ENCODE results near the gene RAB35. TPM values are rescaled to one million over a fixed set of nuclear protein-coding genes. Genes with fewer than 3 reads are reported as not detected.

RAB35 gene
- polyA plus RNA-seq, 6 donors from 2014 or later: 6.2 to 16.6 (median 14.6) TPM

DNA sequence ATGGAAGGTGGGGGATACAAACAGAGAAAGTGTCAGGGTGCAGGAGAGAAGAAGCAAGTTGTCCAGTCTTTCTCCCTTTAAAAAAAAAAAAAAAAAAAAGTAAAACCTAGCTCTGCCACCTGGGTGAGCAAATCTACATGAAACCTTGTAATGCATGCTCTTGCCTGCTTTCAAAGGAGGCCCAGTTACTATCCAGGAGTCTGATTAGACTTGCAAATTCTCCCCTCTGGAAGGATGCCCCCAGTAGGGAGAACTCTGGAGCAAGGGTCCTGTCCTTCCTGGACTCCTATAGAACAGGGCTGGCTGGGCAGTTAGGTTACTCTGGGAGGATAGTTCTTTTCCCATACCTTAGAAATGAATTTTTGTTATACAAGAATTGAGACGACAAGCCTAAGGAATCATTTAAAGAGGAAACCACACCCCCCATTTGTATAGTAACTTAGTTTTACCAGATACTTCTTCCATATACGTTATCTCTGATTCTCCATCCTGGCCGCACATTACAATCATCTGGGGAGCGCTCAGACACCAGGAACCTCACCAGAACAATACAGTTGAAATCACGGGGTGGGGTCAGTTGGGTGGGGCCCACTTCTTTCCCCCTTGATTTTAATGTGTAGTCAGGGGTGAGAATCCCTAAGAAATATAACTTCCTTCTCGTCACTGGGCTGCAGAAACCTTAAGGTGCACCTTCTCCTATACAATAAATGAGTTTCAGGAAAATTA is 30.5 kb downstream of the RAB35 start:
- Mint-ChIP-seq H3K36me3 (peaks cover 0 to 10% of the 10 kb centered on the region in 2 donors), H3K4me3 (peak overlapping the region in 1 of 8 donors; percentile 26), H3K4me1 (peaks cover 0 to 16% (median 13%) of the 10 kb centered on the region in 3 donors), H3K27me3 (no peaks in the 10 kb centered on the region), H3K9me3 (no peaks in the 10 kb centered on the region), H3K27ac (peak overlapping the region; percentile 14 to 97 (median 82))
- ATAC-seq (ENCODE audit: low read depth in 2 of 2) (no peak), DNase-seq (no peak)

DNA sequence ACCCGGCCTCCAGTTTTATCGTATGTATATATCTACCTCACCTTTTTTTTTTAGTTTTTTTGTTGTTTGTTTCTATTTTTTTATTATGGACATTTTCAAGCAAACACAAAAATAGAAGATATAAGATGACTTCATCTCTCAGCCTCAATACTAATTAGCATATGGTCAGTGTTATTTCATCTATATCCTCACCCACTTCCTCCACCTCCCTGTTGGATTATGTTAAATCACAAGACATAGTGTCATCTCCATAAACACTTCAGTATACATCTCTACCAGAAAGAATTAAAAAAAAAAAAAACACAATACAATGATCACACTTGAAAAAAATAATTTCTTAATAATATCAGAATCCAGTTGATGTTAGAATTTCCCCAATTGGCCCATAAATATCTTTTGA is 34.9 kb downstream of the RAB35 start:
- no peak for DNase-seq
- H3K4me1 Mint-ChIP-seq: peaks cover 3 to 12% (median 8%) of the 10 kb centered on the region in 3 donors

DNA sequence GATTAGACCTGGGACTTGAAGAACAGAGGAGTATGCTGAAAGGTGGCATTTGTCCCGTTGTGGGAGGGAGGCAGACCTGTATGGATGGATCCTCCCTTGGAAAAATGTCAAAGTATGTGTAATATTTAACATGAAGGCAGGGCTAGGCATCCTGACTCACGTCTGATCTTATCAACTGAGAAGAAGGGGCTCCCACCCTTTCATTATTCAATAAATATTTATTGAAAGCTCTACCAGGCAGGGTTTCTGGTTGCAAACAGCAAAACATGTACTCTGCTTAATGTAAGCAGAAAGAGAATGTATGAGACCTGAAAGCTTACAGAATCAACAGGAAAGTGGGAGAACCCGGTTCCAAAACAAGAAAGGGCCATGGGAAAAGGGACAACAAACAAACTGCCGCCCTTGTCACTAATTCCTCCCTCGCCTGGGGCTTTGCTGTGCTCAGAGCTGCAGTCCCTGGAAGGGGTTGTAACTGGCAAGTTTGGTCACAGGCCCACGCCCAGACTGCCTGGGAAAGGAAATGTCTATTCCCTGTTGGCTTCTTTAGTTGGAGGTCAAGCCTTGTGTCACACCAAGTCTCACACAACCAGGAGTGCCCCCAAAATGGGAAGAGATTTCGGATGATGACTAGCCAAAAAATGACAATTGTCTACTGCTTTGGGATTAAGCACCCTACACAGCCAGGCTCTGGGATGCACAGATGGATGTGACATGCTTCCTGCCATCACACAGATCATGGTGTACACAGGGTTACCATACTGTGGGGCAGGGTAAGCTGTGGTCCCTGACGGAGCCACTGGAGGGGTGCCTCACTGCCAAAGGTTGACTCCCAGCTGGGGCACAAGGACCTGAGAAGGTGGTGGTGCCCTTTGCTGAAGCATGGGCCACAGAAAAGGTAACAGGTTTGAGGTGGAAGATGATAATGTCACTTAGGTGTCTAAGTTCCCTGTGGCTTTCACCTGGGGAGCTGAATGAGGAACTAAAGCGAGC is 36.8 kb downstream of the RAB35 start:
- Mint-ChIP-seq H3K27me3 (no peaks in the 10 kb centered on the region), H3K27ac (no peak overlapping the region), H3K9me3 (no peaks in the 10 kb centered on the region), H3K4me3 (no peak overlapping the region), H3K4me1 (peaks cover 3 to 19% (median 14%) of the 10 kb centered on the region in 3 donors), H3K36me3 (peaks cover 0 to 7% of the 10 kb centered on the region in 2 donors)
- DNase-seq (no peak), ATAC-seq (ENCODE audit: low read depth in 2 of 2) (no peak)

More for the DNA sequence above, 34.9 kb downstream of the RAB35 start:
- Mint-ChIP-seq H3K27ac (peak overlapping the region in 1 of 6 donors; percentile 71), H3K4me3 (no peak overlapping the region), H3K27me3 (no peaks in the 10 kb centered on the region), H3K9me3 (no peaks in the 10 kb centered on the region), H3K36me3 (peaks cover 0 to 7% of the 10 kb centered on the region in 2 donors)
- no peak for ATAC-seq (ENCODE audit: low read depth in 2 of 2)

DNA sequence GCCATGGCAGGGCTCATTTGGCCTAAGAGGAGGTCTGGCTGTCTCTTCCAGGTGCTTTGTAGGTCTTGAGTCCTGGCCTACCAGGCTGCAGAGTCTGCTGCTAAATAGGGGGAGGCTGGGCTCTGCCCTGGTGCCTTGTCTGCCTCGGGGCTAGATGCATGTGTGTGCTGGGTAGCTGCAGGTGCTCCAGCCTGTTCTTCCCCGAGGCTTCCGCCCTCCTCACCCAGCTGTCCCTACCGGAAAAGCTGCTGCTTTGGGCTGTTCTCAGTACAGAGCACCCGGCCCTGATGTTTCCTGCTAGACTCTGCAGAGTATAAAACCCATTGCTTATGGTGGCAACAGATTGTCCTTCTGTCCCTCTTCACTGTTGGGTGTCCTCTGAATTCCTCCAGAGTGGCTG is 37.7 kb downstream of the RAB35 start:
- Mint-ChIP-seq H3K9me3 (no peaks in the 10 kb centered on the region), H3K4me1 (peaks cover 3 to 21% (median 15%) of the 10 kb centered on the region in 3 donors), H3K4me3 (no peak overlapping the region), H3K27ac (no peak overlapping the region), H3K36me3 (peaks cover 0 to 14% of the 10 kb centered on the region in 2 donors), H3K27me3 (no peaks in the 10 kb centered on the region)
- DNase-seq (no peak), ATAC-seq (ENCODE audit: low read depth in 2 of 2) (peak; percentile 45 to 53)

DNA sequence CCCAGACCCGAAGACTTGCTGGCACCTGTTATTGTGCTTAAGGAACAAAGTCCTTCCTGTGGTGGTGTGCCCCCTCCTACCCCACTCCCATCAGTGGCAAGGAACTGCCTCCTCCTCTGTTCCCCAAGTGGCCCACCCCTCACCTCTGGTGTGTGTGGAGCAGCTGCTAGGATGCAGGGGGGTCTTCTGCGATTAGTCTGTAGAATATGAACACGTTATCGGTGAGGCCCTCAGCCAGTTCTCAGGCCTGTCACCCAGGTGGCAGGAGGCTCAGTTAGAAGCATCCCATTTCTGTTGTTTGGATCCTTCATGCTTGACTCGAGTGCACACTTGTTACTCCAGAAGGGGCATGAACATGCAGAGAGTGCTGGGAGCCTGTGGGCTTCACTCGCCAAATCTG is 39.3 kb downstream of the RAB35 start:
- no peak for DNase-seq
- H3K9me3 Mint-ChIP-seq: no peaks in the 10 kb centered on the region

DNA sequence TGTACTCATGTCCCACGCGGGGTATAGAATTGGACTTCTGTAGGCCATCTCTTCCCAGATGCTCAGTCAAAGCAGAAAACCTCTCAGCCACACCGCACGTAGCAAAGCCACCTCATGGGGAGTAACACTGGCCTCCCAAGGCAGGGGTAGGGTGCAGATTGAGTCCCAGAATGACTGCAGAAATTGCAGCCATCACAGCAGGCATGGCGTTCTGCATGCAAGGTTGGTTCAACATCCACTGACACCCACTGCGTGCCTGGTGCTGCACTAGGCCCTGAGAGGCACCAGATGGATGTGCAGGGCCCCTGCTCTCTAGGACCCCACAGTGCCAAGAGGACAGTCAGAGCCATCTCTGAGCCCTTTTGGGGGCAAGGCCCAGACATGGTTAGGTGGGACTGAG is 39.9 kb downstream of the RAB35 start:
- no peaks in the 10 kb centered on the region for H3K9me3 Mint-ChIP-seq
- no peak overlapping the region for H3K4me3 Mint-ChIP-seq
- H3K27ac Mint-ChIP-seq: no peak overlapping the region
- DNase-seq (no peak), ATAC-seq (ENCODE audit: low read depth in 2 of 2) (no peak)
- peaks cover 3 to 21% (median 15%) of the 10 kb centered on the region in 3 donors for H3K4me1 Mint-ChIP-seq
- H3K36me3 Mint-ChIP-seq: peaks cover 0 to 13% of the 10 kb centered on the region in 2 donors
- H3K27me3 Mint-ChIP-seq: no peaks in the 10 kb centered on the region

More for the DNA sequence above, 39.3 kb downstream of the RAB35 start:
- ATAC-seq (ENCODE audit: low read depth in 2 of 2): no peak
- Mint-ChIP-seq H3K4me1 (peaks cover 3 to 21% (median 15%) of the 10 kb centered on the region in 3 donors), H3K27ac (no peak overlapping the region), H3K4me3 (no peak overlapping the region), H3K36me3 (peaks cover 0 to 17% of the 10 kb centered on the region in 2 donors), H3K27me3 (no peaks in the 10 kb centered on the region)

DNA sequence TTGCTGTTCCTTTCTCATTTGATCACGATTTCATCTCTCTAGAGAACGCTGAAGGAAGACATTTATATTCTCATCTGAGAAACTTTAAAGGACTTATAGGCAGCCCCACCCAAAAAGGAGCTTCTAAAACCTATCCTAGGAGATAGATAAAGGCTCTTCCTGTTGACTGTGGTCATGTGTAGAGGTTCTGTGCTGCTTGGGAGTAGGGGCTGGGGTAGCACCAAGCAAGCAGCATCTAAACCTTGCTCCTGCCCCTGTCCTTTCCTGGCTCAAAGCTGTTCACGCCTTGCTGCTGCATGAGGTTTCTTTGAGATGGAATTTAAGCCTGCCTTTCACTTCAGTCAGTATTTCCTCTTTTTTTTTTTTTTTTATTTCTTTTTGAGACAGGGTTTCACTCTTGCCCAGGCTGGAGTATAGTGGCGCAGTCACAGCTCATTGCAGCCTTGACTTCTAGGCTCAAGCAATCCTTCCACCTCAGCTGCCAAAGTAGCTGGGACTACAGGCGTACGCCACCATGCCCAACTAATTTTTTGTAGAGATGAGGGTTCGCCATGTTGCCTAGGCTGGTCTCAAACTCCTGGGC is 41.4 kb downstream of the RAB35 start:
- Mint-ChIP-seq H3K27me3 (no peaks in the 10 kb centered on the region), H3K4me1 (peaks cover 3 to 21% (median 15%) of the 10 kb centered on the region in 3 donors), H3K36me3 (peaks cover 0 to 9% of the 10 kb centered on the region in 2 donors), H3K4me3 (no peak overlapping the region), H3K9me3 (no peaks in the 10 kb centered on the region), H3K27ac (peak overlapping the region in 1 of 6 donors; percentile 85)
- DNase-seq (no peak), ATAC-seq (ENCODE audit: low read depth in 2 of 2) (peak in 1 of 2 donors; percentile 43)

DNA sequence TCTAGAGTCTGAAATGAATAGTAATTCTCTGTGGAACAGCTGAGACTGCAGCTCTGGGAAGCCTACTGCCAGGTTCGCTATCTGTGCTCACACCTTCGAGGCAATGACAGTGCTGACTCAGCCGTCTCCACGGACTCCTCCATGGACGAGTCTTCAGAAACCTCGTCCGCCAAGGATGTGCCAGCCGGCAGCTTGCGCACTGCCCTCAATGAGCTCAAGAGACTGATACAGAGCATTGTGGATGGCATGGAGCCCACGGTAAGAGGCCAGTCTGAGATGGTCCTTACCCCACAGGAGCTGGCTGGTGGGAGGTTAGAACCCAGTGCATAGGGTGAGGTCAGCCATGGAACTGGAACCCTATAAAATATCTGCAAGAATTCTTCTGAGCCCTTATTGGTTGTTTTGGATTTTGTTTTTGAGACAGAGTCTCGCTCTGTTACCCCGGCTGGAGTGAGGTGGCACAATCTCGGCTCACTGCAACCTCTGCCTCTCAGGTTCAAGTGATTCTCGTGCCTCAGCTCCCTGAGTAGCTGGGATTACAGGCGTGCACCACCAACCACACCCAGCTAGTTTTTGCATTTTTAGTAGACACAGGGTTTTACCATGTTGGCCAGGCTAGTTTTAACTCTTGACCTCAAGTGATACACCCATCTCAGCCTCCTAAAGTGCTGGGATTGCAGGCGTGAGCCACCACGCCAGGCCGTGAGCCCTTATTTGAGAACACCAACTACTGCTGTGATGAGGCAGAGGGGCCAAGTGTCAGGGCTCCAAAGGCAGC is 43.9 kb downstream of the RAB35 start:
- no peaks in the 10 kb centered on the region for H3K27me3 Mint-ChIP-seq
- H3K36me3 Mint-ChIP-seq: peaks cover 0 to 9% of the 10 kb centered on the region in 2 donors
- DNase-seq (no peak), ATAC-seq (ENCODE audit: low read depth in 2 of 2) (no peak)
- peak overlapping the region in 1 of 6 donors; percentile 29 for H3K27ac Mint-ChIP-seq
- H3K4me3 Mint-ChIP-seq: no peak overlapping the region
- no peaks in the 10 kb centered on the region for H3K9me3 Mint-ChIP-seq
- peaks cover 0 to 9% (median 8%) of the 10 kb centered on the region in 3 donors for H3K4me1 Mint-ChIP-seq

DNA sequence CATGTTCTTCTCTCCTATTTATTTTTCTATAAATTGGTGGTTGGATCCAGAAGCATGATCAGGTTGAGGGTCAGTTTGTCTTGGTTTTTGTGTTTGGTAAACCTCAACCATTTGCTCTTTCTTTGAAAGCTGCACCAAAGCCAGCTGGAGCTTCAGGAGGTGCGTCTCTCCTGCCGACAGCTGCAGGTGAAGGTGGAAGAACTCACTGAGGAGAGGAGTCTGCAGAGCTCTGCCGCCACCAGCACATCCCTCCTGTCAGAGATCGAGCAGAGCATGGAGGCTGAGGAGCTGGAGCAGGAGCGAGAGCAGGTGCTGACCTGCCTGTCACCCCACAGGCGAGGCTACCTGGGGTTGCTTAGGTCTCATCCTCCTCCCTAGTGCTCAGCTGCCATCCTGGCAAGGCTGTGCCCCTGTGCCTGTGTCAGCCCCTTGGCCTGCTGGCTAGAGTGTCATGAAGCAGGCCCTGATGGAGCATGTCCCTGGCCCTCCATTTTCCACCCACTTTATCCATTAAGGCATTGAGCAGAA is 45.0 kb downstream of the RAB35 start:
- Mint-ChIP-seq H3K4me3 (no peak overlapping the region), H3K27ac (no peak overlapping the region), H3K36me3 (peaks cover 0 to 9% of the 10 kb centered on the region in 2 donors), H3K27me3 (no peaks in the 10 kb centered on the region), H3K4me1 (peaks cover 0 to 9% (median 8%) of the 10 kb centered on the region in 3 donors), H3K9me3 (no peaks in the 10 kb centered on the region)
- DNase-seq (no peak), ATAC-seq (ENCODE audit: low read depth in 2 of 2) (no peak)

DNA sequence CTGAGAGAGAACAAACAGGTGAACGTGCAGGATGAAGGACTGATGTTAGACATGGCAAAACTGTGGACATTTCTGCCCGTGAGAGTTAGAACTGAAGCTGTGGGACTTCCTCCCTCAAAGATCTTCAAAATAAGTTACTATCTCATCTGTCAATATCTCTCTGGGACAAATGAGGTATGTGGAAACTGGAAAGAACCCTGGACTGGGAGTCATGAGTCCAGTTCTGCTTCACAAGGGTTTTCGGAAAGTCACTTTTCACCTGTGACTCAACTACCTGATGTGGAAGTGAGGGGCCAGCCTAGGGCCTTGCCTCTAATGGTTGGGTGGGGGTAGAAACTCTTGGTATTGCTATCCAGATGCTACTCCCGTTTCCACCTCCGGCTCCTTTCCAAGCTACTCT is 47.3 kb downstream of the RAB35 start:
- DNase-seq (no peak), ATAC-seq (ENCODE audit: low read depth in 2 of 2) (no peak)
- peaks cover 0 to 14% of the 10 kb centered on the region in 2 donors for H3K36me3 Mint-ChIP-seq
- H3K27me3 Mint-ChIP-seq: no peaks in the 10 kb centered on the region
- H3K4me1 Mint-ChIP-seq: peaks cover 0 to 3% (median 0%) of the 10 kb centered on the region in 3 donors
- H3K9me3 Mint-ChIP-seq: no peaks in the 10 kb centered on the region
- H3K27ac Mint-ChIP-seq: no peak overlapping the region
- H3K4me3 Mint-ChIP-seq: no peak overlapping the region

DNA sequence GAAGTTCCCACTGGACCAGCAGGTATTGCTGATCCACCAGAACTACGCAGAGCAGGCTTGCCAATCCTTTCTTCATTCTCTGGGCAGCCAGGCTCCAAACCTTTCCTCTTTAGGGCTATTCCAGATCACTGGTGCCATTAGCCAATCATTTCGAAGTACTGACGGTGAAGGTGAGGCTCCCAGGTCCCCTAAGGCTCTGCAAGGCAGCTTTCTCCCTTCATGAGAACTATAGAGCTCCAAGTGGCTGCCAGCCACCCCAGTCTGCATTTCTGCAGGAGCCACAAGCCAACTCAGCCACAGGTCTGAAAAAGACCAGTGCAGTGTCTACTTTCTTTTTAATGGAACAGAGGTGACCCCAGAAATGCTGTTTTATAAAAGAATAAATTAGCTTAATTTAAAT is 48.7 kb downstream of the RAB35 start:
- no peak for DNase-seq
- no peak overlapping the region for H3K27ac Mint-ChIP-seq
- no peaks in the 10 kb centered on the region for H3K27me3 Mint-ChIP-seq
- no peaks in the 10 kb centered on the region for H3K9me3 Mint-ChIP-seq
- peaks cover 0 to 3% (median 0%) of the 10 kb centered on the region in 3 donors for H3K4me1 Mint-ChIP-seq
- ATAC-seq (ENCODE audit: low read depth in 2 of 2): no peak
- peaks cover 0 to 7% of the 10 kb centered on the region in 2 donors for H3K36me3 Mint-ChIP-seq
- no peak overlapping the region for H3K4me3 Mint-ChIP-seq

DNA sequence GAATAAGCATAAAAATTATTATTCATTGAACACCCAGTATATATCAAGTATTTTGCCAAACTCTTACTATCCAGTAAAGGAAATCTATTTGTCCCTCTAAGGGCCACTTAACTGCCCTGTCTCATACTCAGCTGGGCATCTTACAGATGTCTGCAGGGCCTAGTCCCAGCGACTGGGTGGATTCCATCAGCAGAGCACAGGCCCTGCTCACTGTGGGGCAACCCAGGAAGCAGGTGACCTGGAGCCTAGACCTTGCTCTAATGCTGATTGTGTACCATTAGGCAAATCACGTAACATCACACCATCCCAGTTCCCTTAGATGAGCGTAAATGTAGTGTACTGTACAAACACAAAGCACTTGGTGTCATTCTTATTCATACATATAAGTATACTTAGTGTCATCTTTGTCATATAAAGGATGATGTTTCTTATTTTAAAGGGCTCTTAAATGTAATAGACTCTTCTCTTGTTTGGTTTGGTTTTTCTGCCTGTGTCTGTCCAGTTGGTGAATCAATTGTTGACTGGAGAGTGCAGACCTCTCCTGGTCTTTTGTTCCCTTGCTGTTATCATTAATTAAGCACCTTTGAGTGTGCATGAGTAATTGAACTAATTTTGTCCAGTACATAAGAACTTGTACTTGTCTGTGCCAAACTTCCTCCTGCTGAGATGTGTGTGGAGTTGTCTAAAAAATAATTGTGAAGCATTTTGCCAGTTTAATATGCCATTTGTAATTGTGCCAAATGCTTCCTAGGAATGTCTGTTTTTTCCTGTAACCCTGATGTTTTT is 49.3 kb downstream of the RAB35 start:
- Mint-ChIP-seq H3K4me1 (peaks cover 0 to 3% (median 0%) of the 10 kb centered on the region in 3 donors), H3K9me3 (no peaks in the 10 kb centered on the region), H3K4me3 (no peak overlapping the region), H3K36me3 (peaks cover 0 to 7% of the 10 kb centered on the region in 2 donors), H3K27me3 (no peaks in the 10 kb centered on the region), H3K27ac (no peak overlapping the region)
- ATAC-seq (ENCODE audit: low read depth in 2 of 2) (no peak), DNase-seq (no peak)
